Adipocyte (in vitro differentiated cells): Measurements from ENCODE around the gene SLC2A5.
"Not testable (repeated sequence)": the region's sequence is repeated elsewhere in the genome, so short reads cannot be mapped to it uniquely, and the experiment has no call there.

Experiments used
- DNase-seq: peaks from one replicate; pipeline ENCODE4 v3.0.0-alpha.2; 2015; ENCODE audit warnings: low read depth
- H3K27me3 ChIP-seq: replicated peaks from 2 replicates; pipeline ENCODE4 v1.7.0; 2013; ENCODE audit warnings: mild to moderate bottlenecking, low read length, moderate library complexity; ENCODE audit not compliant: control insufficient read depth, insufficient read depth
- H3K36me3 ChIP-seq: 2 replicates; pipeline ENCODE4 v1.7.0; 2013; ENCODE audit warnings: low read length, mild to moderate bottlenecking, moderate library complexity; ENCODE audit not compliant: control insufficient read depth, insufficient read depth, severe bottlenecking
- H3K4me1 ChIP-seq: 2 replicates; pipeline ENCODE4 v1.7.0; 2013; ENCODE audit warnings: mild to moderate bottlenecking, low read length, moderate library complexity; ENCODE audit not compliant: control insufficient read depth, insufficient read depth
- H3K4me3 ChIP-seq: 2 replicates; pipeline ENCODE4 v1.7.0; 2013; ENCODE audit warnings: mild to moderate bottlenecking, low read length, moderate library complexity
- H3K9ac ChIP-seq: 2 replicates; pipeline ENCODE4 v1.7.0; 2013; ENCODE audit warnings: mild to moderate bottlenecking, low read length, moderate library complexity
- H3K9me3 ChIP-seq: 2 replicates; pipeline ENCODE4 v1.7.0; 2013; ENCODE audit warnings: mild to moderate bottlenecking, low read length, moderate library complexity; ENCODE audit not compliant: control insufficient read depth

Gene SLC2A5

GRCh38 chr1:9106286-9106685, 36.9 kb upstream of the SLC2A5 start:
- Histone ChIP-seq H3K9me3 (no peaks in the 10 kb centered on the region), H3K4me1 (peaks cover 4% of the 10 kb centered on the region), H3K27me3 (no peaks in the 10 kb centered on the region), H3K36me3 (peaks cover 12% of the 10 kb centered on the region), H3K9ac (no peak overlapping the region), H3K4me3 (no peak overlapping the region)
- no peak for DNase-seq

- H3K9ac ChIP-seq: no peak overlapping the region
- no peak overlapping the region for H3K4me3 ChIP-seq
- H3K4me1 ChIP-seq: peaks cover under 1% of the 10 kb centered on the region
- no peak for DNase-seq
- no peaks in the 10 kb centered on the region for H3K9me3 ChIP-seq
- H3K36me3 ChIP-seq: peaks cover 12% of the 10 kb centered on the region
- H3K27me3 ChIP-seq: no peaks in the 10 kb centered on the region
These were observed 36.0 kb upstream of the SLC2A5 start for GRCh38 chr1:9105336-9105867.

- DNase-seq: peak; percentile 68
- Histone ChIP-seq H3K36me3 (peaks cover 12% of the 10 kb centered on the region), H3K4me3 (no peak overlapping the region), H3K9ac (peak overlapping the region; percentile 36), H3K4me1 (no peaks in the 10 kb centered on the region), H3K27me3 (no peaks in the 10 kb centered on the region), H3K9me3 (no peaks in the 10 kb centered on the region)
These were observed 32.2 kb upstream of the SLC2A5 start for GRCh38 chr1:9101510-9102146.

- Histone ChIP-seq H3K4me1 (no peaks in the 10 kb centered on the region), H3K27me3 (no peaks in the 10 kb centered on the region), H3K9ac (no peak overlapping the region), H3K4me3 (no peak overlapping the region), H3K36me3 (peaks cover 12% of the 10 kb centered on the region), H3K9me3 (peaks cover 8% of the 10 kb centered on the region)
- peak; percentile 42 for DNase-seq
These were observed 31.1 kb upstream of the SLC2A5 start for GRCh38 chr1:9100471-9101043.

GRCh38 chr1:9099555-9099954, 30.1 kb upstream of the SLC2A5 start:
- DNase-seq: no peak
- peaks cover 9% of the 10 kb centered on the region for H3K9me3 ChIP-seq
- H3K4me1 ChIP-seq: no peaks in the 10 kb centered on the region
- H3K9ac ChIP-seq: no peak overlapping the region
- H3K27me3 ChIP-seq: no peaks in the 10 kb centered on the region
- H3K4me3 ChIP-seq: no peak overlapping the region
- H3K36me3 ChIP-seq: peaks cover 12% of the 10 kb centered on the region

- H3K4me1 ChIP-seq: no peaks in the 10 kb centered on the region
- peaks cover 4% of the 10 kb centered on the region for H3K27me3 ChIP-seq
- H3K4me3 ChIP-seq: no peak overlapping the region
- H3K9ac ChIP-seq: no peak overlapping the region
- no peak for DNase-seq
- peaks cover 9% of the 10 kb centered on the region for H3K9me3 ChIP-seq
- peaks cover 4% of the 10 kb centered on the region for H3K36me3 ChIP-seq
These were observed 28.7 kb upstream of the SLC2A5 start for GRCh38 chr1:9097947-9098705.

- H3K4me1 ChIP-seq: no peaks in the 10 kb centered on the region
- H3K36me3 ChIP-seq: no peaks in the 10 kb centered on the region
- DNase-seq: no peak
- H3K27me3 ChIP-seq: peaks cover 13% of the 10 kb centered on the region
- no peak overlapping the region for H3K4me3 ChIP-seq
- peaks cover 9% of the 10 kb centered on the region for H3K9me3 ChIP-seq
- H3K9ac ChIP-seq: no peak overlapping the region
These were observed 26.4 kb upstream of the SLC2A5 start for GRCh38 chr1:9095818-9096217.

GRCh38 chr1:9093996-9094595, 24.7 kb upstream of the SLC2A5 start:
- not testable (repeated sequence) for DNase-seq, H3K4me3 ChIP-seq, H3K4me1 ChIP-seq, H3K36me3 ChIP-seq, H3K9ac ChIP-seq
- Histone ChIP-seq H3K9me3 (peaks cover 12% of the 10 kb centered on the region), H3K27me3 (peaks cover 13% of the 10 kb centered on the region)

GRCh38 chr1:9093581-9093980, 24.1 kb upstream of the SLC2A5 start:
- Histone ChIP-seq H3K9me3 (peaks cover 12% of the 10 kb centered on the region), H3K27me3 (peaks cover 13% of the 10 kb centered on the region), H3K36me3 (no peaks in the 10 kb centered on the region), H3K4me3 (no peak overlapping the region), H3K9ac (no peak overlapping the region), H3K4me1 (peaks cover 4% of the 10 kb centered on the region)
- no peak for DNase-seq

- H3K4me3 ChIP-seq: no peak overlapping the region
- H3K9ac ChIP-seq: no peak overlapping the region
- no peak for DNase-seq
- H3K4me1 ChIP-seq: peaks cover 4% of the 10 kb centered on the region
- no peaks in the 10 kb centered on the region for H3K36me3 ChIP-seq
- H3K27me3 ChIP-seq: peaks cover 13% of the 10 kb centered on the region
- peaks cover 12% of the 10 kb centered on the region for H3K9me3 ChIP-seq
These were observed 23.7 kb upstream of the SLC2A5 start for GRCh38 chr1:9093091-9093490.

- no peak for DNase-seq
- peaks cover 13% of the 10 kb centered on the region for H3K27me3 ChIP-seq
- peaks cover 28% of the 10 kb centered on the region for H3K4me1 ChIP-seq
- no peak overlapping the region for H3K4me3 ChIP-seq
- no peaks in the 10 kb centered on the region for H3K36me3 ChIP-seq
- no peak overlapping the region for H3K9ac ChIP-seq
- H3K9me3 ChIP-seq: peaks cover 3% of the 10 kb centered on the region
These were observed 19.4 kb upstream of the SLC2A5 start for GRCh38 chr1:9088807-9089206.
